HEK293 (cell line): ENCODE results near the gene BCL11A.

Experiments
- BCL11B ChIP-seq: fragments of 450-650 bp; formaldehyde crosslinking; IDR thresholded peaks from 2 replicates; pipeline ENCODE4 v1.5.1; 2016; ENCODE audit warnings: low read depth, missing biosample characterization, missing genetic modification characterization
- GLIS1 ChIP-seq: fragments of 450-650 bp; formaldehyde crosslinking; IDR thresholded peaks from 2 replicates; pipeline ENCODE4 v1.5.1; 2016; ENCODE audit warnings: missing biosample characterization, missing genetic modification characterization
- GLIS2 ChIP-seq: fragments of 450-650 bp; formaldehyde crosslinking; IDR thresholded peaks from 2 replicates; pipeline ENCODE4 v1.5.1; 2016; ENCODE audit warnings: missing biosample characterization, missing genetic modification characterization
- KLF9 ChIP-seq: fragments of 450-650 bp; formaldehyde crosslinking; IDR thresholded peaks from 2 replicates; pipeline ENCODE4 v1.5.1; 2016; ENCODE audit warnings: missing biosample characterization, missing genetic modification characterization, low read depth
- OVOL3 ChIP-seq: fragments of 450-650 bp; formaldehyde crosslinking; IDR thresholded peaks from 2 replicates; pipeline ENCODE4 v1.5.1; 2016; ENCODE audit warnings: missing biosample characterization, missing genetic modification characterization
- SP2 ChIP-seq: fragments of 450-650 bp; formaldehyde crosslinking; IDR thresholded peaks from 2 replicates; pipeline ENCODE4 v1.5.1; 2016; ENCODE audit warnings: missing biosample characterization, missing genetic modification characterization
- SP7 ChIP-seq: fragments of 450-650 bp; formaldehyde crosslinking; IDR thresholded peaks from 2 replicates; pipeline ENCODE4 v1.5.1; 2016; ENCODE audit warnings: missing biosample characterization, missing genetic modification characterization
- TCF7L2 ChIP-seq: IDR thresholded peaks from 2 replicates; pipeline ENCODE4 v1.6.1; 2011; ENCODE audit warnings: low read depth, mild to moderate bottlenecking, inconsistent platforms, low read length, moderate library complexity, borderline replicate concordance
- TRIM28 ChIP-seq: IDR thresholded peaks from 2 replicates; pipeline ENCODE4 v1.6.1; 2011; ENCODE audit warnings: low read length, control low read depth, borderline replicate concordance
- ZBTB11 ChIP-seq: fragments of 450-650 bp; formaldehyde crosslinking; conservative IDR thresholded peaks from 2 replicates; pipeline ENCODE4 v1.5.1; 2016; ENCODE audit warnings: low read depth, missing biosample characterization, missing genetic modification characterization
- ZBTB44 ChIP-seq: fragments of 450-650 bp; IDR thresholded peaks from 2 replicates; pipeline ENCODE4 v1.5.1; 2018; ENCODE audit warnings: missing biosample characterization, mild to moderate bottlenecking, missing genetic modification characterization
- ZBTB48 ChIP-seq: fragments of 450-650 bp; formaldehyde crosslinking; IDR thresholded peaks from 2 replicates; pipeline ENCODE4 v1.5.1; 2016; ENCODE audit warnings: missing biosample characterization, missing genetic modification characterization
- ZBTB6 ChIP-seq: fragments of 450-650 bp; formaldehyde crosslinking; IDR thresholded peaks from 2 replicates; pipeline ENCODE4 v1.5.1; 2017; ENCODE audit warnings: missing biosample characterization, missing genetic modification characterization
- ZBTB7A ChIP-seq: fragments of 450-650 bp; formaldehyde crosslinking; IDR thresholded peaks from 2 replicates; pipeline ENCODE4 v1.5.1; 2016; ENCODE audit warnings: low read depth, missing biosample characterization, missing genetic modification characterization
- ZFP3 ChIP-seq: fragments of 450-650 bp; formaldehyde crosslinking; IDR thresholded peaks from 2 replicates; pipeline ENCODE4 v1.5.1; 2016; ENCODE audit warnings: low read depth, missing biosample characterization, missing genetic modification characterization
- ZFP37 ChIP-seq: fragments of 450-650 bp; formaldehyde crosslinking; IDR thresholded peaks from 2 replicates; pipeline ENCODE4 v1.5.1; 2016; ENCODE audit warnings: missing biosample characterization, missing genetic modification characterization
- ZNF184 ChIP-seq: fragments of 450-650 bp; IDR thresholded peaks from 2 replicates; pipeline ENCODE4 v1.5.1; 2018; ENCODE audit warnings: missing biosample characterization, mild to moderate bottlenecking, missing genetic modification characterization
- ZNF362 ChIP-seq: fragments of 450-650 bp; formaldehyde crosslinking; IDR thresholded peaks from 2 replicates; pipeline ENCODE4 v1.5.1; 2016; ENCODE audit warnings: missing biosample characterization, missing genetic modification characterization
- ZNF366 ChIP-seq: fragments of 450-650 bp; formaldehyde crosslinking; conservative IDR thresholded peaks from 2 replicates; pipeline ENCODE4 v1.5.1; 2016; ENCODE audit warnings: missing biosample characterization, missing genetic modification characterization
- ZNF394 ChIP-seq: fragments of 450-650 bp; formaldehyde crosslinking; IDR thresholded peaks from 2 replicates; pipeline ENCODE4 v1.5.1; 2016; ENCODE audit warnings: missing biosample characterization, missing genetic modification characterization, mild to moderate bottlenecking, moderate library complexity, borderline replicate concordance
- ZNF426 ChIP-seq: fragments of 450-650 bp; formaldehyde crosslinking; IDR thresholded peaks from 2 replicates; pipeline ENCODE4 v1.5.1; 2017; ENCODE audit warnings: missing biosample characterization, missing genetic modification characterization, mild to moderate bottlenecking, inconsistent platforms, moderate library complexity
- ZNF514 ChIP-seq: fragments of 450-650 bp; formaldehyde crosslinking; IDR thresholded peaks from 2 replicates; pipeline ENCODE4 v1.5.1; 2016; ENCODE audit warnings: missing biosample characterization, missing genetic modification characterization
- ZNF610 ChIP-seq: fragments of 450-650 bp; formaldehyde crosslinking; IDR thresholded peaks from 2 replicates; pipeline ENCODE4 v1.5.1; 2016; ENCODE audit warnings: missing biosample characterization, missing genetic modification characterization, borderline replicate concordance
- ZNF654 ChIP-seq: fragments of 450-650 bp; formaldehyde crosslinking; IDR thresholded peaks from 2 replicates; pipeline ENCODE4 v1.5.1; 2016; ENCODE audit warnings: low read depth, missing biosample characterization, missing genetic modification characterization
- ZNF704 ChIP-seq: fragments of 450-650 bp; formaldehyde crosslinking; IDR thresholded peaks from 2 replicates; pipeline ENCODE4 v1.5.1; 2016; ENCODE audit warnings: missing biosample characterization, missing genetic modification characterization
- ZNF837 ChIP-seq: fragments of 450-650 bp; formaldehyde crosslinking; IDR thresholded peaks from 2 replicates; pipeline ENCODE4 v1.5.1; 2016; ENCODE audit warnings: missing biosample characterization, missing genetic modification characterization
- TF ChIP-seq, protein P1 (sequence below): fragments of 450-650 bp; formaldehyde crosslinking; IDR thresholded peaks from 2 replicates; pipeline ENCODE4 v1.5.1; 2016; ENCODE audit warnings: missing biosample characterization, missing genetic modification characterization, low read depth

Gene BCL11A

GRCh38 chr2:60550178-60550983 lies 3.1 kb downstream of the BCL11A start (continued):
- TF ChIP-seq, protein P1, sequence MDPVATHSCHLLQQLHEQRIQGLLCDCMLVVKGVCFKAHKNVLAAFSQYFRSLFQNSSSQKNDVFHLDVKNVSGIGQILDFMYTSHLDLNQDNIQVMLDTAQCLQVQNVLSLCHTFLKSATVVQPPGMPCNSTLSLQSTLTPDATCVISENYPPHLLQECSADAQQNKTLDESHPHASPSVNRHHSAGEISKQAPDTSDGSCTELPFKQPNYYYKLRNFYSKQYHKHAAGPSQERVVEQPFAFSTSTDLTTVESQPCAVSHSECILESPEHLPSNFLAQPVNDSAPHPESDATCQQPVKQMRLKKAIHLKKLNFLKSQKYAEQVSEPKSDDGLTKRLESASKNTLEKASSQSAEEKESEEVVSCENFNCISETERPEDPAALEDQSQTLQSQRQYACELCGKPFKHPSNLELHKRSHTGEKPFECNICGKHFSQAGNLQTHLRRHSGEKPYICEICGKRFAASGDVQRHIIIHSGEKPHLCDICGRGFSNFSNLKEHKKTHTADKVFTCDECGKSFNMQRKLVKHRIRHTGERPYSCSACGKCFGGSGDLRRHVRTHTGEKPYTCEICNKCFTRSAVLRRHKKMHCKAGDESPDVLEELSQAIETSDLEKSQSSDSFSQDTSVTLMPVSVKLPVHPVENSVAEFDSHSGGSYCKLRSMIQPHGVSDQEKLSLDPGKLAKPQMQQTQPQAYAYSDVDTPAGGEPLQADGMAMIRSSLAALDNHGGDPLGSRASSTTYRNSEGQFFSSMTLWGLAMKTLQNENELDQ (tag by site-specific recombination): no peak
- no peak for TF ChIP-seq ZNF426 (tag by site-specific recombination)
- TF ChIP-seq OVOL3: no peak
- TF ChIP-seq ZFP37 (tag by site-specific recombination): no peak
- peak; percentile 36; the same call in 1 of the 2 replicates for TF ChIP-seq ZNF394 (tag by site-specific recombination)
- TF ChIP-seq ZNF362 (tag by site-specific recombination): no peak
- peak; percentile 30; the same call in 1 of the 2 replicates for TF ChIP-seq KLF9 (tag by site-specific recombination)
- no peak for TF ChIP-seq ZBTB6 (tag by site-specific recombination)
- no peak for TF ChIP-seq ZFP3
- TF ChIP-seq ZBTB7A (tag by site-specific recombination): peak; percentile 43; the same call in 1 of the 2 replicates
- TF ChIP-seq ZBTB48 (tag by site-specific recombination): peak; percentile 27
- no peak; the same call in none of the 2 replicates for TF ChIP-seq ZBTB11 (tag by site-specific recombination)
- peak; percentile 32; the same call in 1 of the 2 replicates for TF ChIP-seq SP7 (tag by site-specific recombination)
- peak; percentile 77 for TF ChIP-seq GLIS2 (tag by site-specific recombination)
- peak; percentile 54 for TF ChIP-seq GLIS1 (tag by site-specific recombination)
- TF ChIP-seq TCF7L2: 0 out of 2 replicates have a peak, but pooled peaks have one; percentile 7
- TF ChIP-seq ZNF366 (tag by site-specific recombination): 0 out of 2 replicates have a peak, but pooled peaks have one; percentile 39
- TF ChIP-seq ZNF610 (tag by site-specific recombination): no peak
- peak; percentile 50; the same call in 1 of the 2 replicates for TF ChIP-seq ZNF837 (tag by site-specific recombination)
- peak; percentile 88 for TF ChIP-seq ZNF654 (tag by site-specific recombination)
- TF ChIP-seq SP2 (tag by site-specific recombination): peak; percentile 66
- no peak for TF ChIP-seq ZBTB44 (tag by site-specific recombination)
- no peak for TF ChIP-seq ZNF184 (tag by site-specific recombination)
- no peak for TF ChIP-seq TRIM28
- TF ChIP-seq BCL11B (tag by site-specific recombination): no peak; the same call in 1 of the 2 replicates
- TF ChIP-seq ZNF704 (tag by site-specific recombination): no peak
- no peak for TF ChIP-seq ZNF514 (tag by site-specific recombination)
